Measurements from ENCODE around the gene PLD1.

Gene PLD1

GRCh38 chr3:171687581-171687980, 122.7 kb downstream of the PLD1 start:
- Histone ChIP-seq H4K12ac (ENCODE audit: low read depth, low read length) (no peak overlapping the region), H3K23ac (ENCODE audit: low read length) (no peak overlapping the region), H3K18ac (ENCODE audit: low read length) (no peak overlapping the region), H4K8ac (ENCODE audit: low read depth, low read length) (no peak overlapping the region), H2BK5ac (ENCODE audit: low read depth, low read length, poor library complexity) (no peak overlapping the region), H3K4ac (ENCODE audit: low read depth, low read length) (no peak overlapping the region), H3K4me2 (ENCODE audit: low read length) (no peak overlapping the region), H3K4me3 (ENCODE audit: low read depth, low read length) (no peak overlapping the region), H2BK12ac (ENCODE audit: low read length) (no peak overlapping the region), H3K79me2 (ENCODE audit: control insufficient read depth, insufficient read depth, low read length, poor library complexity) (no peaks in the 10 kb centered on the region), H3K4me1 (ENCODE audit: control insufficient read depth in 1 of 2, insufficient read depth in 2 of 2, low read length in 2 of 2) (no peaks in the 10 kb centered on the region), H2AFZ (ENCODE audit: insufficient read depth, low read length, poor library complexity) (no peak overlapping the region), H3K9me3 (ENCODE audit: insufficient read depth, low read depth, low read length) (no peaks in the 10 kb centered on the region), H2BK120ac (ENCODE audit: insufficient read depth, low read length, poor library complexity) (no peak overlapping the region), H3K14ac (ENCODE audit: low read length) (no peak overlapping the region), H3K36me3 (ENCODE audit: control insufficient read depth in 1 of 2, insufficient read depth in 2 of 2, low read length in 2 of 2) (no peaks in the 10 kb centered on the region), H3K79me1 (ENCODE audit: low read length) (no peaks in the 10 kb centered on the region), H3K27me3 (ENCODE audit: insufficient read depth, low read length) (no peaks in the 10 kb centered on the region), H3K9ac (ENCODE audit: low read length) (no peak overlapping the region), H3K27ac (ENCODE audit: low read depth, low read length) (no peak overlapping the region), H2AK5ac (ENCODE audit: low read length) (no peak overlapping the region), H4K91ac (ENCODE audit: low read depth, low read length) (no peak overlapping the region)
- no peak for DNase-seq

GRCh38 chr3:171687064-171687463, 123.2 kb downstream of the PLD1 start:
- no peaks in the 10 kb centered on the region for H3K4me1 ChIP-seq (ENCODE audit: control insufficient read depth in 1 of 2, insufficient read depth in 2 of 2, low read length in 2 of 2)
- no peak overlapping the region for H2AFZ ChIP-seq (ENCODE audit: insufficient read depth, low read length, poor library complexity)
- no peak overlapping the region for H2BK120ac ChIP-seq (ENCODE audit: insufficient read depth, low read length, poor library complexity)
- no peak overlapping the region for H4K12ac ChIP-seq (ENCODE audit: low read depth, low read length)
- H3K79me1 ChIP-seq (ENCODE audit: low read length) = no peaks in the 10 kb centered on the region
- no peak overlapping the region for H3K23ac ChIP-seq (ENCODE audit: low read length)
- no peak overlapping the region for H2AK5ac ChIP-seq (ENCODE audit: low read length)
- H3K14ac ChIP-seq (ENCODE audit: low read length) = no peak overlapping the region
- no peak overlapping the region for H3K4me3 ChIP-seq (ENCODE audit: low read depth, low read length)
- H3K9ac ChIP-seq (ENCODE audit: low read length) = no peak overlapping the region
- peak in 1 of 2 donors; percentile 16 for DNase-seq
- H3K4ac ChIP-seq (ENCODE audit: low read depth, low read length) = no peak overlapping the region
- no peaks in the 10 kb centered on the region for H3K79me2 ChIP-seq (ENCODE audit: control insufficient read depth, insufficient read depth, low read length, poor library complexity)
- no peak overlapping the region for H3K27ac ChIP-seq (ENCODE audit: low read depth, low read length)
- no peaks in the 10 kb centered on the region for H3K36me3 ChIP-seq (ENCODE audit: control insufficient read depth in 1 of 2, insufficient read depth in 2 of 2, low read length in 2 of 2)
- H3K18ac ChIP-seq (ENCODE audit: low read length) = no peak overlapping the region
- no peaks in the 10 kb centered on the region for H3K27me3 ChIP-seq (ENCODE audit: insufficient read depth, low read length)
- no peak overlapping the region for H3K4me2 ChIP-seq (ENCODE audit: low read length)
- H4K91ac ChIP-seq (ENCODE audit: low read depth, low read length) = no peak overlapping the region
- no CpG with 5 or more reads among the region's 5 CpGs for WGBS (ENCODE audit: extremely low coverage, insufficient coverage, insufficient read length)
- no peaks in the 10 kb centered on the region for H3K9me3 ChIP-seq (ENCODE audit: insufficient read depth, low read depth, low read length)
- no peak overlapping the region for H4K8ac ChIP-seq (ENCODE audit: low read depth, low read length)
- no peak overlapping the region for H2BK5ac ChIP-seq (ENCODE audit: low read depth, low read length, poor library complexity)
- H2BK12ac ChIP-seq (ENCODE audit: low read length) = no peak overlapping the region

GRCh38 chr3:171685116-171685895, 125.0 kb downstream of the PLD1 start:
- DNase-seq = peak; percentile 61 to 76
- Histone ChIP-seq H4K12ac (ENCODE audit: low read depth, low read length) (no peak overlapping the region), H3K18ac (ENCODE audit: low read length) (no peak overlapping the region), H3K4me1 (ENCODE audit: control insufficient read depth in 1 of 2, insufficient read depth in 2 of 2, low read length in 2 of 2) (no peaks in the 10 kb centered on the region), H3K27ac (ENCODE audit: low read depth, low read length) (no peak overlapping the region), H3K4me3 (ENCODE audit: low read depth, low read length) (no peak overlapping the region), H3K23ac (ENCODE audit: low read length) (no peak overlapping the region), H3K79me2 (ENCODE audit: control insufficient read depth, insufficient read depth, low read length, poor library complexity) (no peaks in the 10 kb centered on the region), H3K9ac (ENCODE audit: low read length) (no peak overlapping the region), H3K9me3 (ENCODE audit: insufficient read depth, low read depth, low read length) (no peaks in the 10 kb centered on the region), H2BK5ac (ENCODE audit: low read depth, low read length, poor library complexity) (no peak overlapping the region), H2AK5ac (ENCODE audit: low read length) (no peak overlapping the region), H3K4me2 (ENCODE audit: low read length) (no peak overlapping the region), H4K91ac (ENCODE audit: low read depth, low read length) (no peak overlapping the region), H3K79me1 (ENCODE audit: low read length) (no peaks in the 10 kb centered on the region), H3K36me3 (ENCODE audit: control insufficient read depth in 1 of 2, insufficient read depth in 2 of 2, low read length in 2 of 2) (no peaks in the 10 kb centered on the region), H3K4ac (ENCODE audit: low read depth, low read length) (no peak overlapping the region), H3K27me3 (ENCODE audit: insufficient read depth, low read length) (no peaks in the 10 kb centered on the region), H2BK120ac (ENCODE audit: insufficient read depth, low read length, poor library complexity) (no peak overlapping the region), H4K8ac (ENCODE audit: low read depth, low read length) (no peak overlapping the region), H3K14ac (ENCODE audit: low read length) (no peak overlapping the region), H2AFZ (ENCODE audit: insufficient read depth, low read length, poor library complexity) (no peak overlapping the region), H2BK12ac (ENCODE audit: low read length) (no peak overlapping the region)
- no CpG with 5 or more reads among the region's 6 CpGs for WGBS (ENCODE audit: extremely low coverage, insufficient coverage, insufficient read length)

- Histone ChIP-seq H3K23ac (ENCODE audit: low read length) (no peak overlapping the region), H2AFZ (ENCODE audit: insufficient read depth, low read length, poor library complexity) (no peak overlapping the region)
- WGBS (ENCODE audit: extremely low coverage, insufficient coverage, insufficient read length) = no CpG with 5 or more reads among the region's 2 CpGs
Observed at GRCh38 chr3:171684221-171684620, 126.1 kb downstream of the PLD1 start.

More at GRCh38 chr3:171684221-171684620, 126.1 kb downstream of the PLD1 start:
- Histone ChIP-seq H3K9ac (ENCODE audit: low read length) (no peak overlapping the region), H3K14ac (ENCODE audit: low read length) (no peak overlapping the region), H3K36me3 (ENCODE audit: control insufficient read depth in 1 of 2, insufficient read depth in 2 of 2, low read length in 2 of 2) (no peaks in the 10 kb centered on the region), H4K8ac (ENCODE audit: low read depth, low read length) (no peak overlapping the region), H4K12ac (ENCODE audit: low read depth, low read length) (no peak overlapping the region), H3K79me1 (ENCODE audit: low read length) (no peaks in the 10 kb centered on the region), H3K9me3 (ENCODE audit: insufficient read depth, low read depth, low read length) (no peaks in the 10 kb centered on the region), H3K4me3 (ENCODE audit: low read depth, low read length) (no peak overlapping the region), H3K27ac (ENCODE audit: low read depth, low read length) (no peak overlapping the region), H2BK5ac (ENCODE audit: low read depth, low read length, poor library complexity) (no peak overlapping the region), H2AK5ac (ENCODE audit: low read length) (no peak overlapping the region), H3K27me3 (ENCODE audit: insufficient read depth, low read length) (no peaks in the 10 kb centered on the region), H3K4me1 (ENCODE audit: control insufficient read depth in 1 of 2, insufficient read depth in 2 of 2, low read length in 2 of 2) (no peaks in the 10 kb centered on the region), H3K4me2 (ENCODE audit: low read length) (no peak overlapping the region), H2BK120ac (ENCODE audit: insufficient read depth, low read length, poor library complexity) (no peak overlapping the region), H2BK12ac (ENCODE audit: low read length) (no peak overlapping the region), H4K91ac (ENCODE audit: low read depth, low read length) (no peak overlapping the region), H3K79me2 (ENCODE audit: control insufficient read depth, insufficient read depth, low read length, poor library complexity) (no peaks in the 10 kb centered on the region), H3K18ac (ENCODE audit: low read length) (no peak overlapping the region), H3K4ac (ENCODE audit: low read depth, low read length) (no peak overlapping the region)
- no peak for DNase-seq
